Activated naive CD8-positive, alpha-beta T cell (primary cell): ENCODE data around the gene GID8.
A peak's percentile ranks its signal among the peaks of the same experiment; 100 is the strongest.

Experiments used
- H3K27ac Mint-ChIP-seq: one replicate; pipeline ENCODE4 v1.8.0; 2021; ENCODE audit warnings: mixed read lengths
- H3K27me3 Mint-ChIP-seq: one replicate; pipeline ENCODE4 v1.8.0; 2021; ENCODE audit warnings: mixed read lengths
- H3K36me3 Mint-ChIP-seq: one replicate; pipeline ENCODE4 v1.8.0; 2021; ENCODE audit warnings: mixed read lengths
- H3K4me1 Mint-ChIP-seq: one replicate; pipeline ENCODE4 v1.8.0; 2021; ENCODE audit warnings: low read depth, mixed read lengths
- H3K4me3 Mint-ChIP-seq: one replicate; pipeline ENCODE4 v1.8.0; 2021; ENCODE audit warnings: mild to moderate bottlenecking, mixed read lengths
- H3K9me3 Mint-ChIP-seq: one replicate; pipeline ENCODE4 v1.8.0; 2021; ENCODE audit warnings: low read depth, mixed read lengths

The GID8 gene

DNA sequence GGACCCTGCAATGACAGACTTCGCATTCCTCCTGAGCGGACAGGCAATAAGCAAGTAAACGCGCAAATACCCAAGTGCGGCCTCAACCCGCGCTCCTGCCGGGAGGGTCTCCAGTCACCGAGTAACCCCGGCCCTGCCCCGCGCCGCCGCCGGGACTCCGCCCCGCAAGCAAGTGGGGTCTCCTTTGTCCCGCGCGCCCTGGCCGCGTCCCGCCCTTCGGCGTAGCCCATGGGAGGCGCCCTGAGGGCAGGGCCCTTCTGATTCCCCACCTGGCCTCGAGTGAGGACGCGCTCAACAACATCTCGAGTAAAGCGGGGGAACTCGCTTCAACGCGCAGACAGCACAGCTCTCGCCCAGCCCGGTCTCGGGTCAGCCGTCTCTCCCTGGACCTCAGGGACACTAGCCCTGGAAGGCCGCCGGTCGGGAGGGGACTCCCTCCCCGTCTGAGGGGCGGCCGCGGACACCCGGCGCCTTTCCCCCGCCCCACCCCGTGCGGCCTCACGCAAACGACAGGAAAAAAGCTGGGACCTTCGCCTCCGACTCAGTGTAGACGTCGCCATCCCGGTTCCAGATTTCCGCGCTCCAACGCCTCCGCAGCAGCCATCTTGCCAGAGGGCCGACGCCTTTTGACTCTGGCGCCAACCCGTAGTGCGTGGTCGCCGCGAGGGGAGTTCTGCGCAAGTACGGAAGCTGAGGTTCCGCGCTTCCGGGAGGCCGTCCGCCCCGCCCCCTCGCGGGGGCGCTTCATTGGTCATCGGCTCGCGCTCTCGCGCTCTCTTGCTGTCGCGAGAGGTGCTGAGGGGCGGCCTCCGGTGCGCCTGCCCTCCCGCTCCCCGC lies 461 bp upstream of the GID8 start:
- Mint-ChIP-seq H3K4me1 (peaks cover 37% of the 10 kb centered on the region), H3K27ac (peak overlapping the region; percentile 97), H3K36me3 (peaks cover 2% of the 10 kb centered on the region), H3K4me3 (no peak overlapping the region), H3K9me3 (no peaks in the 10 kb centered on the region), H3K27me3 (no peaks in the 10 kb centered on the region)

DNA sequence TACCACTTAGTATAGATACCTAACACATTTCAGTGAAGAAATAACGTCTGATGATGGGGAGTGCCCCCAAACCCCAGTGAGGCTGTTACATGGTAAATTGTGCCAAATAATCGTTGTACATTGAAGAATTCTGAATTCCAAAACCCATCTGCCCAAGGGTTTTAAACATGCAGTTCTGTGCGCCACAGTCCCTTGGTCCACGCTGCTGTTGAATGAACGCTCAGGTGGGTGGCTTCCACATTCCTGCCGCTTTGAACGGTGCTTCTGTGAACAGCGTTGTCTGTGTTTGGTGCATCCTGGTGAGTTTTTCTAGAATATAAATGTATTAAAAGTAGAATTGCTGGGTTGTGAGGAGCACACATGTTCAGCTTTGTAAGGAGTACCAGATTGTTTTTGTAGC lies 2.9 kb downstream of the GID8 start:
- Mint-ChIP-seq H3K27me3 (no peaks in the 10 kb centered on the region), H3K9me3 (no peaks in the 10 kb centered on the region), H3K27ac (peak overlapping the region; percentile 50), H3K4me3 (peak overlapping the region; percentile 2), H3K36me3 (peaks cover 2% of the 10 kb centered on the region), H3K4me1 (peaks cover 35% of the 10 kb centered on the region)

DNA sequence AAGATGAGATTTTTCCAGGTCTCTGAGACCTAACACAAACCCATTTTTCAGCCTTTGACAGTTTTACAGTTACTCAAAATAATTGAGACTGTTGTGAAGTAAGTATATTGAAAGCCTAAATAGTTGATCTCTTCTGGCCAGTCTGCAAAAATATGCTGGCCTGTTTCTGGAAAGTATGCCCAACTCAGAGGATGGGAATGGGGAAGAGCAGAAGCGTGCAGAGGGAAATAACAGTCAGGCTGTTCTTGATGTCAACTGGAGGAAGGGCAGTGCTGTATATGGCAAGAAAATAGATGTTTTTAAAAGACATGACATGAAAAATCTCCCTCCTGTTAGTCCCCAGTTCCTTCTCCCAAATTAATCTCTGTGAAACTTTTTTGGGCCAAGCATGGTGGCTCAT lies 3.8 kb downstream of the GID8 start:
- Mint-ChIP-seq H3K9me3 (no peaks in the 10 kb centered on the region), H3K4me1 (peaks cover 34% of the 10 kb centered on the region), H3K4me3 (peak overlapping the region; percentile 12), H3K27me3 (no peaks in the 10 kb centered on the region), H3K36me3 (peaks cover 2% of the 10 kb centered on the region), H3K27ac (peak overlapping the region; percentile 50)

DNA sequence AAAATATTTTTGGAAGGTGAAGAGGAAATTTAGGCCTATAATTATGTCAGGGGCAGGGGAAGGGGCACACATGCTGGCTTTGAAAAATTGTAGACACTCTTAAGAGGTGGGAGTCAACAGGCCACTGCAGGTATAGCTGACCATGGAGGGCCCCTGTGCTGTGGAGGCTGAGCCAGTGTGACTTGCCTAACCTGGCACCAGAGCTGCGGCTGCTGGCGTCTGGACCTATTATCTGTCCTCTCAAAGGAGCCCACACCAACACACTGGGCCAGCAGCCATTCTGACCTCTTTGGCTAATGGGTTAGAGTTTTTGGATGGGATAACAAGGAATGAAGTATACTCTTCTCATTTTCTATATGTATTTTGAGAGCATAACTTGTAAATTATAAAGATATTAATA lies 4.5 kb downstream of the GID8 start:
- H3K4me3 Mint-ChIP-seq: no peak overlapping the region
- no peaks in the 10 kb centered on the region for H3K27me3 Mint-ChIP-seq
- H3K9me3 Mint-ChIP-seq: no peaks in the 10 kb centered on the region
- H3K27ac Mint-ChIP-seq: peak overlapping the region; percentile 16
- no peaks in the 10 kb centered on the region for H3K36me3 Mint-ChIP-seq
- peaks cover 31% of the 10 kb centered on the region for H3K4me1 Mint-ChIP-seq

DNA sequence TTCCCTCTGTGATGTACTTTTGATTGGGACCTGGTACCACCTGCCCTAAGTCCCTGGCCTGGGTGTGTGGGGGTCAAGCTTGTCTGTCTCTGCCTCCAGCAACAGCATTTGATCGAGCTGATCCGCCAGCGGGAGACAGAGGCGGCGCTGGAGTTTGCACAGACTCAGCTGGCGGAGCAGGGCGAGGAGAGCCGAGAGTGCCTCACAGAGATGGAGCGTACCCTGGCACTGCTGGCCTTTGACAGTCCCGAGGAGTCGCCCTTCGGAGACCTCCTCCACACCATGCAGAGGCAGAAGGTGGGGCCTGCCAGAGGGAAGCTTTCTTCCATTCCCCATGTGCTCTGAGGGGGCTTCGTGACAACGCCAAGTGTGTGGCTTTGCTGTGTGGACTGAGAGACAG lies 5.4 kb downstream of the GID8 start:
- no peak overlapping the region for H3K4me3 Mint-ChIP-seq
- H3K27ac Mint-ChIP-seq: no peak overlapping the region
- H3K27me3 Mint-ChIP-seq: no peaks in the 10 kb centered on the region
- H3K4me1 Mint-ChIP-seq: peaks cover 30% of the 10 kb centered on the region
- no peaks in the 10 kb centered on the region for H3K9me3 Mint-ChIP-seq
- H3K36me3 Mint-ChIP-seq: no peaks in the 10 kb centered on the region

DNA sequence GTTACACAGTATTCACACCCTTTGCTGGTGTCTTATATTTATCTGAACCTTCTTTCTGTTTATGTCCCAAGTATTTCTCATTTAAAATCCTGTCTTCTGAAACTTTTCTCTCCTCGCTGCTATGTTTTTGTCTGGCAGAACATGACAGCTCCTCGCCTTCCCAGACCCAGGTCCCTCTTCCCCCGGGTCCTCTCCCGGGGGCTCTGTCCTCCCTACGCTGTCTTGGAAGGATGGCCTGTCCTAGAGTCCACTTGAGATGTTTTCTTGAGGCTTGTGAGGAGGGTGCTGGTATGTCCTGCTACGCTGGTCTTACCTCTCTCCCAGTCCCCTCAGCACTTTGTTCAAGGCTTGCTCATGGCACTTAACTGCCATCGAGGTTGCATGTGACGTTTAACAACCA lies 6.2 kb downstream of the GID8 start:
- no peaks in the 10 kb centered on the region for H3K9me3 Mint-ChIP-seq
- no peak overlapping the region for H3K4me3 Mint-ChIP-seq
- no peak overlapping the region for H3K27ac Mint-ChIP-seq
- peaks cover 22% of the 10 kb centered on the region for H3K4me1 Mint-ChIP-seq
- peaks cover 4% of the 10 kb centered on the region for H3K36me3 Mint-ChIP-seq
- no peaks in the 10 kb centered on the region for H3K27me3 Mint-ChIP-seq

DNA sequence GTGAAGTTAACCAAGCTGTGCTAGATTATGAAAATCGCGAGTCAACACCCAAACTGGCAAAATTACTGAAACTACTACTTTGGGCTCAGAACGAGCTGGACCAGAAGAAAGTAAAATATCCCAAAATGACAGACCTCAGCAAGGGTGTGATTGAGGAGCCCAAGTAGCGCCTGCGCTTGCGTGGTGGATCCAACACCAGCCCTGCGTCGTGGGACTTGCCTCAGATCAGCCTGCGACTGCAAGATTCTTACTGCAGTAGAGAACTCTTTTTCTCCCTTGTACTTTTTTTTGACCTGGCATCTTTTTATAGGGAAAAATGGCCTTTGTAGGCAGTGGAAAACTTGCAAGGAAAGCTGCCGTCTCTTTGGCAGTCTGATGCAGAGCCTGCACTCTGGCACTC lies 6.8 kb downstream of the GID8 start:
- Mint-ChIP-seq H3K4me3 (no peak overlapping the region), H3K36me3 (peaks cover 9% of the 10 kb centered on the region), H3K4me1 (peaks cover 19% of the 10 kb centered on the region), H3K27ac (peak overlapping the region; percentile 1), H3K27me3 (no peaks in the 10 kb centered on the region), H3K9me3 (no peaks in the 10 kb centered on the region)

DNA sequence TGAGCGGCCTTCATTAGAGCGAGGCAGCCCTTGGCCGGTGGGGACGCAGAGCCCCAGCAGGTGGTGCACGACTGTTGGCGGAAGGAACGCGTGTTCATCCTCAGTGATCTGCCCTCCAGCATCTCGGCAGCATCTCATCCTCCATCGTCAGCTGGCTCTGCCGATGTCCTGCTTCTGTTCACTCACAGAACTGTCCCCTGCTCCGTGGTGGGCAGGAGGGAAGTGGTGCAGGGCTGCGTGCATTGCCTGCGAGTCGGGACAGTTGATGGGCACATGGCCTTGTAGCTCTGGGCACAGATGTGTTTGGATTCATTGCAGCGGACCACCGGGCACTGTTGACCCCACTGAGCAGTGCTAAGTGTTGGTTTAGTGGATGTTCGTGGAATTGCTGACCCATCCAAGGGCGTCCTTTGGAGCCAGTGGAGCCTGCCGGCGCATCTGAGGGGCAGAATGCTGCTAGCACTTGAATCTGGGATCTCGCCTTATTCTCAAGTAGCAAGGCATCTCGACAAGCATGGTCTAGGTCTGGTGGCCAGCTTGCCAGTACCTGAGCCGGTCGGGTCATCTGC lies 7.9 kb downstream of the GID8 start:
- Mint-ChIP-seq H3K36me3 (peaks cover 10% of the 10 kb centered on the region), H3K9me3 (no peaks in the 10 kb centered on the region), H3K4me1 (peaks cover 14% of the 10 kb centered on the region), H3K4me3 (no peak overlapping the region), H3K27me3 (no peaks in the 10 kb centered on the region), H3K27ac (no peak overlapping the region)

DNA sequence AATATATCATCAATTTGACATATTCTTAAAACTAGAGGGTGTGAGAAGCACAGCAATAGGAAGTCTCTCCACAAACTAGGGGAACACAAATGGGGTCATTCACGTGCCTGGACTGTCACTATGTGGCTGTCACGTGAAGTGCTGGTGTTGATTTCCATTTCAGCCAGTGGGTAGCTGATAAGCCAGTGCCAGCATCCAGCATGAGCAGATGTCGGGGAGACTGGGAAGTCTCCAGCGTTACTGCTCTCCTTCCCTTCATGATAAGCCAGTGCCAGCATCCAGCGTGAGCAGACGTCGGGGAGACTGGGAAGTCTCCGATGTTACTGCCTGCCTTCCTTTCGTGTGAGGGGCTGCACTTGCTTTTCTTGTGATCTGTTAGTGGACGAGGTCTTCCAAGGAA lies 9.0 kb downstream of the GID8 start:
- H3K27ac Mint-ChIP-seq: no peak overlapping the region
- no peaks in the 10 kb centered on the region for H3K9me3 Mint-ChIP-seq
- no peaks in the 10 kb centered on the region for H3K27me3 Mint-ChIP-seq
- H3K36me3 Mint-ChIP-seq: peaks cover 10% of the 10 kb centered on the region
- no peak overlapping the region for H3K4me3 Mint-ChIP-seq
- peaks cover 7% of the 10 kb centered on the region for H3K4me1 Mint-ChIP-seq

DNA sequence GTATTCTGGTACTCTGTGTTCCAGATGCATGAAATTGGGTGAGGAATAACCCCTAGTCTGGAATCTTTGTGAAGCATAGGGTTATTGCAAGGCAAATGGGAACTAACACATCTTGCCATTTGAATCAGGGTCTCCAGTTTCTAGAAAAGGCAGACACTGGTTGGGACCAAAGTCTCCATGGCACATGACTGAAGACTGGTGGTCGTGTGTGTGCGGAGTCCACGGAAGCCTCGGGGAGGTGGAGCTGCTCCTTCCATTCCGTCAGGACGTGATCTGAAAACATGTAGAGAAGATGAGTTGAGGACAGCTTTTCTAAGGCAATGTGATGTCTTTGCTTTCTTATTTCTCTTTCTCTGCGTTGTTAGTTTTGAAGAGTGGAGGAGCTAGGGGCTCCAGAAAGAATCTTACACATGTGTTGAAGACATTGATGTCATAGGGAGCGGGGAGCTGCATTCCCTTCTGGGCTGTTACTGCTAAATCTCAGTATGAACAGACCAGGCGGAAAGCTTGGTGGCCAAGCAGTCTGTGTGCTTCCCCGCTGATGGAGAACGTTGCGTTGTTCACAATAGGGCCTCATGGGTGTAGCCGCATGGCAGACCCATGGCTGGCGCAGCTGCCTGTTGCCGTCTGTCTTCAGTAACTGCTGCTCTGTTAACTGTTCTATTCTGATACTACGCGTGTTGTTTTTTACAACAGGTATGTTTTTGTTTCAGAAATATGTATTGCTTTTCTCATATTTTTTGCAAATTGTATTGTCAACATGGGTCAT lies 9.8 kb downstream of the GID8 start:
- Mint-ChIP-seq H3K4me1 (peaks cover 10% of the 10 kb centered on the region), H3K4me3 (no peak overlapping the region), H3K36me3 (peaks cover 10% of the 10 kb centered on the region), H3K27ac (no peak overlapping the region), H3K9me3 (no peaks in the 10 kb centered on the region), H3K27me3 (no peaks in the 10 kb centered on the region)

DNA sequence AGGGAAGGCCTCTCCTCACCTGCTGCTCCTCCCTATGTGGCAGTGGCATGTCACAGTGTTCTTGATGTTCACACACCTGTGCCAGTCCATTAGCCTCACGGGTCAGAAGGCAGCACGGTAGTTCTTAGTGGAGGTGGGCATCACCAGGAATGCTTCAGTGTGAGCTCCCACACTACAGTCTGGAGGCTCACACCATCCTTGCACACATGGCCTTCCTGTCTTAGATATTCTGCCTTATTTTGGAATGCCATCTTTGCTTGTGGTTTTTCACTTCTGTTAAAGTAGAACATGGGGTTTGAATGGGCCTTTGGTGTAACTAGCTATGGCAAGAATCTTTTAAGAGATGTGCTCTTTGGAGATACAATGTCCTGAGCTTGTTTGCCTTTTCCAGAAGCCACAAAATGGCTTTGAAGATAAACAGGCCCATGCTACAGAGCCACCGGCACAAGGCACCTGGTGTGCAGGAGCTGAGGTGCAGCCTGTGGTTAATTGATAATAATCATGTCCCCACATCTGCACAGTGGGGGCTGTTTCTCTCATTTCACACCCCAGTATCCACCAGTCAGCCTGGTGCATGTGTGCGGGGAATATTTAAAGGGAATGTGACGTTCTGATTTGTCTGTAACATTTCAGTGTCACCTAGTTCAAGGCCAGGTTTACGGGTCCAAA lies 11.3 kb downstream of the GID8 start:
- no peak overlapping the region for H3K4me3 Mint-ChIP-seq
- H3K27ac Mint-ChIP-seq: no peak overlapping the region
- H3K27me3 Mint-ChIP-seq: no peaks in the 10 kb centered on the region
- peaks cover 19% of the 10 kb centered on the region for H3K4me1 Mint-ChIP-seq
- H3K9me3 Mint-ChIP-seq: no peaks in the 10 kb centered on the region
- H3K36me3 Mint-ChIP-seq: peaks cover 10% of the 10 kb centered on the region

DNA sequence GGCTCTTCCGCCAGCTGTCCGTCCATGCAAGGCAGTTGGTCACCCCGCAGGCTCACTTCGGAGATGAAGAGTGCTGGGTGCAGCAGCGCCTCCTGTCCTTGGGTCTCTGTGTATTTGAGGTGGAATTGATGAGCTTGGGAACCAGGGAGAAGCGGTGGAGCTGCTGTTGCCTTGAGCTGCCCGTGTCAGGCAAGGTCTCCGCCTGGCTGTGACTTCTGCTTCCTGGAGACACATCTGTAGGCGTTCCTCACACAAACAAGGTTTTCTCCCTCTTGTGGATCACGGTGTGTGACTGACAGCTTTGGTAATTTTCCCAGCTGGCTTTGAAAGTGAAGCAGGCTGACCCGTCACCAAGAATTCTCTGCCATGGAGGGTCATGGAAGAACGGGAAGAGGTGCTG lies 12.0 kb downstream of the GID8 start:
- peaks cover 10% of the 10 kb centered on the region for H3K36me3 Mint-ChIP-seq
- peaks cover 25% of the 10 kb centered on the region for H3K4me1 Mint-ChIP-seq
- H3K9me3 Mint-ChIP-seq: no peaks in the 10 kb centered on the region
- H3K27me3 Mint-ChIP-seq: no peaks in the 10 kb centered on the region
- H3K27ac Mint-ChIP-seq: peak overlapping the region; percentile 34
- no peak overlapping the region for H3K4me3 Mint-ChIP-seq

DNA sequence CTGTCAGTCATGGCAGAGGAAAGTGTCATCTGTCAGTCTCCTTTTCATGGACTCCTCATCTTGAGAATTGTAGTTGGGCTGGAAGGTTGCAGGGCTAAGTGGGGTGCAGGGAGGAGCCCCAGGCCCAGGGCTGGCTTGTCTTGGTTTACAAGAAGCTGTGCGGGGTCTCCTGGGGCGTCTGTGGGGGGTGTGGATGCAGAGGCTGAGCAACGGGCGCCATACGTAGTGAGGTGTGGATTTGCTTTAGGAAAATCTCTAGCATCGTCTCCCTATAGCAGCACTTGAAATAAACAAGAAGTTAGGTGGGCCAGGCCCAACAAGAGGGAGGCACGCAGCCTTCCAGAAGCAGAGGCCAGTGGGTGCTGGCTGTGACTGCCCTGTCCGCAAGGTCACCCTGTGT lies 12.8 kb downstream of the GID8 start:
- Mint-ChIP-seq H3K27ac (no peak overlapping the region), H3K27me3 (no peaks in the 10 kb centered on the region), H3K36me3 (peaks cover 10% of the 10 kb centered on the region), H3K4me3 (no peak overlapping the region), H3K9me3 (no peaks in the 10 kb centered on the region), H3K4me1 (peaks cover 25% of the 10 kb centered on the region)

DNA sequence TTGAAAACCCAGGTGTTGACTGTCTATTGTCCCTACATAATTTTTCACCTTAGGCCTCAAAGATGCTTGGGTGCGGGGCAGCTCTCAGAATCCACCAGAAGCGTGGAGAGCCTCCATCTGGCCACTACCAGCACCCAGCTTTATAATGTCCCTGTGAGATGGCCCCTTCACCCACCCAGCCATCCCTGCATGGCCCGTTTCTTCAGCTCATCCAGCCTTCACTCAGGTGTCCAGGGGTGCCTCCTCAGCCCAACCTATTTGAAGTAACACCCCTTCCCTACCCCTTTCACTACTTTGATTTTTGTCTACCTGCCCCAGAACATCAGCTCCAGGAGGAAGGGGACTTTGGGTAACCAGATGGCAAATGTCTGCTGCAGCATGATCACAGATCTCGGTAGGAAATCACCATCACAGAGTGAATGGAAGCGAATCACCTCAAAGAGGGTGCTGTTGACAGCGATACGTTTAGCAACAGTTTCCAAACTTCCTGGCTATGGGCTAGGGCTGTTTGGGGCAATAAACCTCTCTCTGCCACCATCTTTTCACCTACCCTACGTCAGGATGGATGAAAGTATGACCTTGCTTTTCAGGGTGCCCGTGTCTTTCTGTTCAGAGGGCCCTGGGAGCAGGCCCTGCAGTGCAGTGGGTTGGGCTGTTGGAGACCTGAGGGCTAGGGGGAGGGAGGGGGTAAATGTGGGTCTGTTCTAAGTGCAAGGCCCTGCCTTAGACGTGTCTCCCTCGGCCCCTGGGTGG lies 13.4 kb downstream of the GID8 start:
- H3K27me3 Mint-ChIP-seq: no peaks in the 10 kb centered on the region
- peak overlapping the region; percentile 13 for H3K27ac Mint-ChIP-seq
- H3K36me3 Mint-ChIP-seq: peaks cover 10% of the 10 kb centered on the region
- H3K9me3 Mint-ChIP-seq: no peaks in the 10 kb centered on the region
- peak overlapping the region; percentile 5 for H3K4me3 Mint-ChIP-seq
- peaks cover 25% of the 10 kb centered on the region for H3K4me1 Mint-ChIP-seq
